ENCODE data around the gene ZNF764. TPM values are rescaled to one million over a fixed set of nuclear protein-coding genes. Genes with fewer than 3 reads are reported as not detected.

The ZNF764 gene
- total RNA-seq, 4 donors from 2014 or later = 4.7 to 8.3 (median 7.2) TPM

- intact Hi-C loops (cut with DNase I) = no loop called here
- TF ChIP-seq, protein P1, sequence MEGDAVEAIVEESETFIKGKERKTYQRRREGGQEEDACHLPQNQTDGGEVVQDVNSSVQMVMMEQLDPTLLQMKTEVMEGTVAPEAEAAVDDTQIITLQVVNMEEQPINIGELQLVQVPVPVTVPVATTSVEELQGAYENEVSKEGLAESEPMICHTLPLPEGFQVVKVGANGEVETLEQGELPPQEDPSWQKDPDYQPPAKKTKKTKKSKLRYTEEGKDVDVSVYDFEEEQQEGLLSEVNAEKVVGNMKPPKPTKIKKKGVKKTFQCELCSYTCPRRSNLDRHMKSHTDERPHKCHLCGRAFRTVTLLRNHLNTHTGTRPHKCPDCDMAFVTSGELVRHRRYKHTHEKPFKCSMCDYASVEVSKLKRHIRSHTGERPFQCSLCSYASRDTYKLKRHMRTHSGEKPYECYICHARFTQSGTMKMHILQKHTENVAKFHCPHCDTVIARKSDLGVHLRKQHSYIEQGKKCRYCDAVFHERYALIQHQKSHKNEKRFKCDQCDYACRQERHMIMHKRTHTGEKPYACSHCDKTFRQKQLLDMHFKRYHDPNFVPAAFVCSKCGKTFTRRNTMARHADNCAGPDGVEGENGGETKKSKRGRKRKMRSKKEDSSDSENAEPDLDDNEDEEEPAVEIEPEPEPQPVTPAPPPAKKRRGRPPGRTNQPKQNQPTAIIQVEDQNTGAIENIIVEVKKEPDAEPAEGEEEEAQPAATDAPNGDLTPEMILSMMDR (IDR thresholded peaks at IDR 0.05) = no peak
- no peak for TF ChIP-seq POLR2A (IDR thresholded peaks at IDR 0.05)
- H3K27ac ChIP-seq = peak overlapping the region; percentile 91 to 99 (median 96)
- peaks cover 27 to 53% (median 36%) of the 10 kb centered on the region in 3 donors for H3K4me1 ChIP-seq
- H3K9me3 ChIP-seq = no peaks in the 10 kb centered on the region
- H3K27me3 ChIP-seq = no peaks in the 10 kb centered on the region
- WGBS, 2 donors = 81 to 86% methylated on average over 18 to 22 of the region's 44 CpGs
- DNase-seq = no peak
- H3K4me3 ChIP-seq = peak overlapping the region in 3 of 4 donors; percentile 60 to 87 (median 85)
- H3K36me3 ChIP-seq = peaks cover 0 to 6% (median 0%) of the 10 kb centered on the region in 3 donors
Measured at GRCh38 chr16:30569746-30570635, 11.8 kb upstream of the ZNF764 start.

GRCh38 chr16:30569281-30569680, 11.1 kb upstream of the ZNF764 start:
- intact Hi-C loops (cut with DNase I) = no loop called here
- Histone ChIP-seq H3K27ac (no peak overlapping the region), H3K4me1 (peaks cover 27 to 53% (median 36%) of the 10 kb centered on the region in 3 donors), H3K4me3 (no peak overlapping the region), H3K27me3 (no peaks in the 10 kb centered on the region), H3K36me3 (peaks cover 0 to 6% (median 0%) of the 10 kb centered on the region in 3 donors), H3K9me3 (no peaks in the 10 kb centered on the region)
- 84 to 91% methylated on average over 3 of the region's 3 CpGs for WGBS, 2 donors
- DNase-seq = no peak
- no peak for TF ChIP-seq POLR2A (IDR thresholded peaks at IDR 0.05)
- TF ChIP-seq, protein P1 (IDR thresholded peaks at IDR 0.05) = no peak

- TF ChIP-seq POLR2A (IDR thresholded peaks at IDR 0.05) = peak in 1 of 4 donors; percentile 50
- TF ChIP-seq, protein P1 (IDR thresholded peaks at IDR 0.05) = no peak
- Histone ChIP-seq H3K4me1 (peaks cover 27 to 53% (median 36%) of the 10 kb centered on the region in 3 donors), H3K36me3 (peaks cover 0 to 6% (median 0%) of the 10 kb centered on the region in 3 donors), H3K27ac (peak overlapping the region; percentile 63 to 83 (median 68)), H3K27me3 (no peaks in the 10 kb centered on the region), H3K4me3 (no peak overlapping the region), H3K9me3 (no peaks in the 10 kb centered on the region)
- no peak for DNase-seq
- WGBS, 2 donors = 15 to 19% methylated on average over 6 of the region's 6 CpGs
- intact Hi-C loops (cut with DNase I) = no loop called here
Measured at GRCh38 chr16:30567991-30568638, 9.9 kb upstream of the ZNF764 start.

- TF ChIP-seq POLR2A (IDR thresholded peaks at IDR 0.05) = no peak
- TF ChIP-seq, protein P1 (IDR thresholded peaks at IDR 0.05) = no peak
- Histone ChIP-seq H3K4me3 (no peak overlapping the region), H3K27ac (peak overlapping the region; percentile 63 to 83 (median 68)), H3K4me1 (peaks cover 21 to 47% (median 32%) of the 10 kb centered on the region in 3 donors), H3K36me3 (peaks cover 0 to 6% (median 0%) of the 10 kb centered on the region in 3 donors), H3K27me3 (no peaks in the 10 kb centered on the region), H3K9me3 (no peaks in the 10 kb centered on the region)
- intact Hi-C loops (cut with DNase I) = no loop called here
- DNase-seq = no peak
- WGBS, 2 donors = 55 to 59% methylated on average over 9 to 14 of the region's 14 CpGs
Measured at GRCh38 chr16:30567160-30567990, 9.2 kb upstream of the ZNF764 start.

Data from esophagus squamous epithelium (tissue), 5 donors.